SHP77 (cell line): ENCODE measurements around the gene GEMIN7.

Source experiments
- DNase-seq, 2 experiments: peaks; one replicate each; lab custom pipeline; 2025; lab: John Stamatoyannopoulos, UW

GEMIN7 gene

GRCh38 chr19:45128806-45129205 lies 49.7 kb downstream of the GEMIN7 start:
- DNase-seq = no peak

DNA sequence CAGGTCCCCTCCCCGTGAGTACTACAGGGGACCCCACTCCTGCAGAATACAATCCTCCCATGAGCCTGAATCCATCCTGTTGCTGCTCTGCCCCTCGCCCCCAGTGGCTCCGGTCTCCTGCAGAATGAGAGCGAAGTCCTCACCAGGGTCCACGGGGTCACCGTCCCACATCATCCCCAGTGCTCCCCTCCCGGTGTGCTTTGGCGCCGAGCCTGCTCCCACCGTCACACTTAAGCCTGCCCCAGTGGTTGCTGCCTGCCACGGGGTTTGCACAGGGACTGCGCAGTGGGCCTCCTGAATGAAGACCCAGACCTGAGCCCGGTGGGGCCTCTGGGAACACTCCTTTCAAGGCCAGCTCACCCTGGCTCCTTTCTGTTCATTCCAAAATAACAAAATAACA lies 51.2 kb downstream of the GEMIN7 start:
- DNase-seq = no peak

- peak; percentile 88 to 94 for DNase-seq
These were observed 52.0 kb downstream of the GEMIN7 start for GRCh38 chr19:45130888-45131615.

DNA sequence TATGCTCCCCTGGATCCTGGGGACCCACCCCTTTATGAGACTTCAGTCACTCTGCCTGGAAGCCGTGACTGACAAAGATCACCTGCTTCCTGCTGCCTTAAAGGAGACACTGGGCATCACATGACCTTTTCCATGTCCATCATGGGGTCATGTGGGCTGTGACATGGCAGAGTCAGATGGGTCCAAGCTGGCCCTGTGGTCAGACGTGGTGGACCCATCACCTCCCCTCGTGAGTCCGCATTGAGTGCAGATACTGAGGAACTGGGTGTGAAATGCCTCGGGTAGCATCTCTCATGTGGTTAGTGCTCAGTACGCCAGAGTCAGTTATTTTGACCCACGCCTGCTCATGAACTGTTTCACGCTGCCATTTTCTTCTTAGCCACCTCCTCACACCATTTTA lies 54.6 kb downstream of the GEMIN7 start:
- no peak for DNase-seq

- no peak for DNase-seq
These were observed 56.3 kb downstream of the GEMIN7 start for GRCh38 chr19:45135176-45135885.

DNA sequence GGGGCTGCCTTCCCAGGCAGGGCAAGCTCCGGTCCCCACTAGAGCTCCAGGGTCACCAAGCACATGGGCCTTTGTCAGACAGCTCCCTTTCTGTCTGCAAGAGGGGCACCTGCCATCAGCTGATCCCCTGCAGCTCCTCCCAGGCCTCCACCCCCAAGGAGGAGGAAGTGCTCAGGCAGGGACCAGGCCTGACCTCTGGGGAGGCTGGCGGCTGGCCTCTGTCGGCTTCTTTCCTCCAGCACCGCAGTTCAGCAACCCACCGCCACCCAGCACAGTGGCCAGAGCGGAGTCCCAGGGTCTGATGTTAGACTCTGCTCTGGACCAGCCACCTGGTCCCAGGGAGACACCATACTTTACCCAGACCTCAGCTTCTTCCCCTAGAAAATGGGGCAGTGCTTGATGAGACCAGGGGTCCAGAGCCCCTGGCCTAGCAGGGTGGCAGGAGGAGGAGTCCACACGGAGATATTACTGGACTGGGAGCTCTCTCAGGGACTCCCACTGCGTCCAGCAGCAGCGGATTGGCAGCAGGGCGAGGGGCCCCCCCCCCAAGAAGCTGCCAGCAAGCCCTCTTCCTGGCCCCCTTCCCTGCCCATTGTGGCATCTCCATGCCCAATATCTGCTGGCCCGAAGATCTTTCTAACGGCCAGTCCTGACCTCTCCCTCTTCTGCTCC lies 57.6 kb downstream of the GEMIN7 start:
- no peak for DNase-seq

GRCh38 chr19:45137179-45137761 lies 58.2 kb downstream of the GEMIN7 start:
- no peak for DNase-seq

DNA sequence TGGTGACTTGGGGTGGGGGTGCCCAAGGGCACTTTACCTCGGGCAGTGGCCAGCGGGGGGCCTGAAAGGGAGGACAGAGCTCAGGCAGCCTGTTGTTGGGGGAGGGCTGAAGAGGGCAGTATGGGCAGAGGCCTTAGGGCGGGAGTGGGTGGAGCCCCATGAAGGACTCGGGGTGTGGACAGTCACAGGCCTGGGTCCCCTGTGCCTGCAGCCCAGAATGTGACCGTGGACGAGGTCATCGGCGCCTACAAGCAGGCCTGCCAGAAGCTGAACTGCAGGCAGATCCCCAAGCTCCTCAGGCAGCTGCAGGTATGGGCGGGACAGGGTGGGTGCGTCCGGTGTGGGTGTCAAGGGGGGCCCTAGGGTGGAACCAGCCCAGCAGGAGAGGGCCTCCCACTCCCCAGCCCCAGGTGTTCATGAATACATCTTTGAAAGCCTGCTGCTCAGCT lies 59.3 kb downstream of the GEMIN7 start:
- no peak for DNase-seq

DNA sequence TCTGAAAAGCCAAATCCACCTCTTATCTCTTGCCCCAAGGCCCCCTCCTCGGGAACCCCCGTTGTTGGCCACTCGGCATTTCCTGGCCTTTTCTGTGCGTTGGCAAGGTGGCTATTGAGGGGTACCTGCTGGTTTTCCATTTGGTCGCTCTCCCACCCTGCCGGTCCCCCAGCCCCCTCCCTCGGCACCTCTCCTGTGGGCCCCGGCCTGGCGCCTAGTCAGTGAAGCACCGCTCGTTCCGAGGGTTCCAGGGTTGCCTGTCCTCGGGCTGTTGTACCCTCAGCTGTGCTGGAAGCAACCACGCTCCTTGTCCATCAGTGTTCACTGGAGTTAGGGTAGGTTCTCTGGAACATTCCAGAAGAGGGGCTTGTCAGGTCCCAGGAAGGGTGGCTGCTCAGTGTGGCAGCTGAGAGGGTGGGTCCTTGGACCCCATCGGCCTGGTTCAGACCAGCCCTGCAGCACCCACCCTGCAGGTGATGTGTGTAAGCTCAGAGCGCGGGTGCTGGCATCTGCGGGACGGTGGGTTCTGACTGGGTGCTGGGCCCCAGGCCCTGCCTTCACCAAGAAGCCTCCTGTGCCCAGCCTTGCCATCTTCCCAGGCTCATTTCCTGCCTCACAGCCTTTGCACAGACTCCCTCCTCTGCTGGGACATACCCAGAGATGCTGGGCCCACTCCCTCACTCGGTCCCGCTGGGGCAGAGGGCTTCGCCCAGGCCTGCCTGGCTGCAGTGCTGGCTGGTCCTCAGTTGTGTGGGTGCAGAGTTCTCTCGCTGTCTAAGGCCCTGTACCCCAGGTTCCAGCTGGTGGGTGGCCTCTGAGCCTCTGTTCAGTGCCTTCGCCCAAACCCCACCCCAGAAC lies 60.5 kb downstream of the GEMIN7 start:
- DNase-seq = no peak

DNA sequence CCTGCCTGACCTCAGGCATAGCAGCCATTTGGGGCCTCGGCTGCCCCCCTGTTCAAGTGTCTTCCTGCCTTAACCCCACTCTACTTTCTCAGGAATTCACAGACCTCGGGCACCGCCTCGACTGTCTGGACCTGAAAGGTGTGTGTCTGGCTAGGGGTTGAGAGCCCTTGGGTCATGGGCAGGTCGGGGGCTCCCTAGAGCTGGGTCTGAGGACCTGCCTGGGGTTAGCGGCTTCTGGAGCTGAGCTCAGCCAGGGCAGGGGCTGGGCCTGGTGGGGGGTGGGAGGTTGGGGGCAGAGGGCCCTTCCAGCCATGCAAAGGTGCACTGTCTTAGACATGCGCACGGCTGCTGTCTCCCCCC lies 61.1 kb downstream of the GEMIN7 start:
- no peak for DNase-seq

- no peak for DNase-seq
These were observed 61.5 kb downstream of the GEMIN7 start for GRCh38 chr19:45140533-45140932.
